D721Med (cell line): ENCODE measurements around the gene PDCD7.

Source experiments
- DNase-seq: peaks from one replicate; pipeline ENCODE4 v3.0.0; 2011; ENCODE audit warnings: low spot score; ENCODE audit not compliant: insufficient read length
- FAIRE-seq: peaks from 2 replicates; lab custom pipeline; 2011; peaks lifted over from hg19 to GRCh38; lab: Jason Lieb, UNC
- CTCF ChIP-seq: IDR thresholded peaks from 2 replicates; pipeline ENCODE4 v1.5.1; 2012; ENCODE audit warnings: mild to moderate bottlenecking, control low read depth; ENCODE audit not compliant: insufficient read depth; ENCODE audit errors: missing control alignments

Gene PDCD7

GRCh38 chr15:65089206-65089824, 44.3 kb downstream of the PDCD7 start:
- DNase-seq: no peak
- TF ChIP-seq CTCF: no peak
- FAIRE-seq: no peak

- no peak for TF ChIP-seq CTCF
- DNase-seq: no peak
- no peak for FAIRE-seq
Measured at GRCh38 chr15:65088643-65089021, 45.0 kb downstream of the PDCD7 start.

- FAIRE-seq: no peak
- no peak for DNase-seq
Measured at GRCh38 chr15:65087873-65088642, 45.5 kb downstream of the PDCD7 start.

GRCh38 chr15:65087411-65087810, 46.2 kb downstream of the PDCD7 start:
- no peak for TF ChIP-seq CTCF
- FAIRE-seq: no peak
- no peak for DNase-seq

More at GRCh38 chr15:65087873-65088642, 45.5 kb downstream of the PDCD7 start:
- no peak for TF ChIP-seq CTCF

GRCh38 chr15:65086680-65087111, 46.9 kb downstream of the PDCD7 start:
- FAIRE-seq: no peak
- DNase-seq: no peak
- TF ChIP-seq CTCF: peak; percentile 37

GRCh38 chr15:65085990-65086679, 47.5 kb downstream of the PDCD7 start:
- FAIRE-seq (no peak), DNase-seq (no peak)
- TF ChIP-seq CTCF: no peak
